ENCODE results near the gene DAGLA.

DAGLA gene

DNA sequence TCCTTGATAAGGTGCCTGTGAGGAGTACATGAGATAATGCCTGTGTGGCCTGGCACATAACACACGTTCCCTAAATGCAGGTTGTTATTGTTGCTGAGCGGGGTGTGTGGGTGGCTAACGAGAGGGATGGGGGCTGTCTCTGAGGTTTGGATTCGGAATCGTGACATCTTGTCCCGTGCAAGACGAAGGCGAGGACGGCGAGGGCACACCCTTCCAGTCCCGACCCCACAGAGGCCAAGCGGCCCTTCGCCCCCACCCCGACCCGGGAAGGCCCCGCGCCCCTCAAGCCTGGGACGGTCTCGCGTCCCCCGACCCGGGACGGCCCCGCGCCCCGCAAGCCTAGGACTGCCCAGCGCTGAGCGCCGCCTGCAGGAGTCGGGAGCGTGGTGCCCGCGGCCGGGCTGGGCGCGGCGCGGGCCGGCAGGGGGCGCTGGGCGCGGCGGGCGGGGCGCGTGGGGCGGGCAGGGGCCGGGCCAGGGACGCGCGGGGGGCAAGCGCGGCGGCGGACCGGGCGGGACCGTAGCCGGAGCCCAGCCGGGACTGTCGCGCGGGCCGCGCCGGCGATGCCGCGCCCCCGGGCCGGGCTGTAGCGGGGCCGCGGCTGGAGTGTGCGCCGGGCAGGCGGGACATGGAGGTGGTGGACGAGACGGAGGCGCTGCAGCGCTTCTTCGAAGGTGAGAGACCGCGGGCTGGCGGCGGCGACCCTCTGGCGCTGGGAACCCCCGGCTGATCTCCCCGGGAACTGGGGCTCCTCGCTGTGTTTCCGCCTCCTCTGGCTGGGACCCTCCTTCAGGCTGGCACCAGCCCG lies 72.1 kb downstream of the DAGLA start, which contains the start of gene MYRF:
MYRF (plus strand) TSS at position 520 of the 808 bp plus-strand sequence; CDS start at position 629, 109 bp downstream.
- no peak within 1 kb of the TSS for H2AFZ ChIP-seq (ENCODE audit: low read depth, low read length, severe bottlenecking)
- no peaks in the 10 kb centered on the region for H3F3A ChIP-seq (ENCODE audit: insufficient read depth)
- H4K20me1 ChIP-seq (ENCODE audit: low read depth, low read length) = no peaks in the 10 kb centered on the region
- H3K27ac ChIP-seq (ENCODE audit: low read depth, low read length) = no peak within 1 kb of the TSS
- H3K4me2 ChIP-seq (ENCODE audit: low read depth, low read length, poor library complexity, severe bottlenecking) = peak within 1 kb of the TSS; percentile 40
- H3K9me2 ChIP-seq (replicated peaks; ENCODE audit: insufficient read depth, low read length) = no peaks in the 10 kb centered on the region
- H3K36me3 ChIP-seq (ENCODE audit: low read length) = no peaks in the 10 kb centered on the region
- TF ChIP-seq, protein P1, sequence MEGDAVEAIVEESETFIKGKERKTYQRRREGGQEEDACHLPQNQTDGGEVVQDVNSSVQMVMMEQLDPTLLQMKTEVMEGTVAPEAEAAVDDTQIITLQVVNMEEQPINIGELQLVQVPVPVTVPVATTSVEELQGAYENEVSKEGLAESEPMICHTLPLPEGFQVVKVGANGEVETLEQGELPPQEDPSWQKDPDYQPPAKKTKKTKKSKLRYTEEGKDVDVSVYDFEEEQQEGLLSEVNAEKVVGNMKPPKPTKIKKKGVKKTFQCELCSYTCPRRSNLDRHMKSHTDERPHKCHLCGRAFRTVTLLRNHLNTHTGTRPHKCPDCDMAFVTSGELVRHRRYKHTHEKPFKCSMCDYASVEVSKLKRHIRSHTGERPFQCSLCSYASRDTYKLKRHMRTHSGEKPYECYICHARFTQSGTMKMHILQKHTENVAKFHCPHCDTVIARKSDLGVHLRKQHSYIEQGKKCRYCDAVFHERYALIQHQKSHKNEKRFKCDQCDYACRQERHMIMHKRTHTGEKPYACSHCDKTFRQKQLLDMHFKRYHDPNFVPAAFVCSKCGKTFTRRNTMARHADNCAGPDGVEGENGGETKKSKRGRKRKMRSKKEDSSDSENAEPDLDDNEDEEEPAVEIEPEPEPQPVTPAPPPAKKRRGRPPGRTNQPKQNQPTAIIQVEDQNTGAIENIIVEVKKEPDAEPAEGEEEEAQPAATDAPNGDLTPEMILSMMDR (IDR thresholded peaks at IDR 0.05; ENCODE audit: insufficient read depth, low read length, poor library complexity, severe bottlenecking) = peak; percentile 46
- TF ChIP-seq EZH2phosphoT487 (conservative IDR thresholded peaks at IDR 0.05; ENCODE audit: low read length) = no peak
- no peaks in the 10 kb centered on the region for H3K79me2 ChIP-seq (ENCODE audit: insufficient read depth, low read length)
- peak within 1 kb of the TSS; percentile 28 for H3K4me3 ChIP-seq (ENCODE audit: insufficient read depth, low read length, poor library complexity, severe bottlenecking)
- H3K9ac ChIP-seq (ENCODE audit: low read length) = no peak within 1 kb of the TSS
- H3K27me3 ChIP-seq (ENCODE audit: low read length) = no peaks in the 10 kb centered on the region
- no peaks in the 10 kb centered on the region for H3K9me3 ChIP-seq (ENCODE audit: insufficient read depth, low read length)

DNA sequence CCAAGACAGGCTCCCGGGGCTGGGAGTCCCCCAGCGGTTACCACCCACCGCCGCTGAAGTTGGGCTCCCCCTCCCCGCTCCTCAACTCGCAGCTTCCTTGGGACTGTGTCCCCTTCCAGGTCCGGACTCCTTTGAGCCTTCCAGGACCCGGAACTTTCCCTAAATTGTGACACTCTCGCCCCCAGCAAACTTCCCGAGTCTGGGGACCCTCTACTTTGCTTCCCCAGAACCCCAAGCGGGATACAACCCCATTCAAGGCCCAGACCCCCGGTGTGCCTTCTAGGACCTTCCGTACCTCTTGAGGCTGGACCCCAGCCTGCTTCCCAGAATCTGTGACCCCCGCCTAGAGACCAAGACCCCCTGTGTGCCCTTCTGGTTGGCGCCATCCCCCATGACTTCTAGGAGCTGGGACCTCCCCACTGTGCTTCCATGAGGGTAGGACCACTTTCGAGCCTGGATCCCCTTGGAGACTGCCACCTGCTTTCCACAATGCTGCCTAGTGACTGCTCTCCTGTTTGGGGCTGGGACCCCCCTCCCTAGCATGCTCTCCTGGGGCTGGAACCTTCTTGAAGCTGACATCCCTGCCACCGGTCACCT lies 72.8 kb downstream of the DAGLA start:
- Histone ChIP-seq H3F3A (ENCODE audit: insufficient read depth) (no peaks in the 10 kb centered on the region), H3K9ac (ENCODE audit: low read length) (no peak overlapping the region), H3K4me3 (ENCODE audit: insufficient read depth, low read length, poor library complexity, severe bottlenecking) (peak overlapping the region; percentile 28), H3K9me2 (replicated peaks; ENCODE audit: insufficient read depth, low read length) (no peaks in the 10 kb centered on the region), H2AFZ (ENCODE audit: low read depth, low read length, severe bottlenecking) (no peak overlapping the region), H3K27ac (ENCODE audit: low read depth, low read length) (no peak overlapping the region), H3K9me3 (ENCODE audit: insufficient read depth, low read length) (no peaks in the 10 kb centered on the region), H3K4me2 (ENCODE audit: low read depth, low read length, poor library complexity, severe bottlenecking) (peak overlapping the region; percentile 40), H3K79me2 (ENCODE audit: insufficient read depth, low read length) (no peaks in the 10 kb centered on the region), H3K27me3 (ENCODE audit: low read length) (no peaks in the 10 kb centered on the region), H4K20me1 (ENCODE audit: low read depth, low read length) (no peaks in the 10 kb centered on the region), H3K36me3 (ENCODE audit: low read length) (no peaks in the 10 kb centered on the region)
- TF ChIP-seq, protein P1 (IDR thresholded peaks at IDR 0.05; ENCODE audit: insufficient read depth, low read length, poor library complexity, severe bottlenecking) = no peak
- TF ChIP-seq EZH2phosphoT487 (conservative IDR thresholded peaks at IDR 0.05; ENCODE audit: low read length) = no peak

DNA sequence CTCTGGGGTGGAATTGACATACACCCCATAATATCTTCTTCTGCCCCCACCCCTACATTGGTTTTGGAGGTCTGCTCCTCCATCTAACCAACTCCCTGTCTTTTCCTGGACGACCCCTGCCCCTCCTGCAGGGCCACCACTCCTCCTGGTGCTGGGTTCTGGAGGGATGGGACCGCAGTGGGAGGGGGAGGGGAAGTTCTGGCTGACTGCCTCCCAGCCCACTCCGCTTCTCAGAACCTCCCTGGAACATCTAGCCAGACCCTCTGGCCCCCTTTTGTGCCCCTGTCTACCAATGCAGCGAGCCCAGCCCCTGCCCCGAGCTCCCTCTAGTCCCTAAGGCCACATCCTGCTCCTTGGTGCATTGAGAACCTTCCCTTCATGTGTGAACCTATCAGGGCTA lies 73.5 kb downstream of the DAGLA start:
- no peaks in the 10 kb centered on the region for H3F3A ChIP-seq (ENCODE audit: insufficient read depth)
- no peaks in the 10 kb centered on the region for H3K36me3 ChIP-seq (ENCODE audit: low read length)
- no peaks in the 10 kb centered on the region for H3K27me3 ChIP-seq (ENCODE audit: low read length)
- no peak overlapping the region for H3K4me3 ChIP-seq (ENCODE audit: insufficient read depth, low read length, poor library complexity, severe bottlenecking)
- TF ChIP-seq, protein P1 (IDR thresholded peaks at IDR 0.05; ENCODE audit: insufficient read depth, low read length, poor library complexity, severe bottlenecking) = no peak
- no peak for TF ChIP-seq EZH2phosphoT487 (conservative IDR thresholded peaks at IDR 0.05; ENCODE audit: low read length)
- no peak overlapping the region for H2AFZ ChIP-seq (ENCODE audit: low read depth, low read length, severe bottlenecking)
- H3K27ac ChIP-seq (ENCODE audit: low read depth, low read length) = no peak overlapping the region
- no peak overlapping the region for H3K4me2 ChIP-seq (ENCODE audit: low read depth, low read length, poor library complexity, severe bottlenecking)
- H3K79me2 ChIP-seq (ENCODE audit: insufficient read depth, low read length) = no peaks in the 10 kb centered on the region
- no peak overlapping the region for H3K9ac ChIP-seq (ENCODE audit: low read length)
- H3K9me3 ChIP-seq (ENCODE audit: insufficient read depth, low read length) = no peaks in the 10 kb centered on the region
- no peaks in the 10 kb centered on the region for H4K20me1 ChIP-seq (ENCODE audit: low read depth, low read length)
- H3K9me2 ChIP-seq (replicated peaks; ENCODE audit: insufficient read depth, low read length) = no peaks in the 10 kb centered on the region

All from SU-DHL-6 (cell line).